Lung (tissue), 12 donors: Measurements from ENCODE around the gene DLGAP4. TPM values are rescaled to one million over a fixed set of nuclear protein-coding genes. Genes with fewer than 3 reads are reported as not detected.
A peak's percentile ranks its signal among the peaks of the same experiment; 100 is the strongest.

Experiments used
- ATAC-seq: fragments of 200-7000 bp; cut with Tn5 transposase; one replicate; pipeline ENCODE4 v1.9.1; 2020; ENCODE audit warnings: moderate number of reproducible peaks; ENCODE audit not compliant: insufficient read depth, low FRiP score
- DNase-seq, 3 donors: peaks; one replicate each; pipeline ENCODE4 v3.0.0-alpha.2; 2013 to 2017
- H3K27ac ChIP-seq, 2 donors: one replicate each; pipeline ENCODE4 v1.5.1; 2013; ENCODE audit warnings: mild to moderate bottlenecking in 2 of 2, moderate library complexity in 2 of 2, control low read depth in 1 of 2, inconsistent platforms in 1 of 2, low read depth in 1 of 2, low read length in 1 of 2
- H3K27me3 ChIP-seq, 3 donors: one replicate each; pipeline ENCODE4 v1.5.1; 2013; ENCODE audit warnings: low read length in 2 of 3; ENCODE audit not compliant: control insufficient read depth in 3 of 3, insufficient read depth in 3 of 3
- H3K36me3 ChIP-seq, 4 donors: one replicate each; pipeline ENCODE4 v1.5.1; 2013; ENCODE audit warnings: low read length in 4 of 4, mild to moderate bottlenecking in 1 of 4, moderate library complexity in 1 of 4; ENCODE audit not compliant: control insufficient read depth in 4 of 4, insufficient read depth in 4 of 4
- H3K4me1 ChIP-seq, 5 donors: one replicate each; pipeline ENCODE4 v1.5.1; 2013; ENCODE audit warnings: low read length in 5 of 5, mild to moderate bottlenecking in 2 of 5, moderate library complexity in 1 of 5; ENCODE audit not compliant: control insufficient read depth in 5 of 5, insufficient read depth in 5 of 5
- H3K4me3 ChIP-seq: one replicate; pipeline ENCODE4 v1.5.1; 2013; ENCODE audit warnings: mild to moderate bottlenecking, control low read depth, moderate library complexity
- H3K9ac ChIP-seq, 2 donors: one replicate each; pipeline ENCODE4 v1.5.1; 2013; ENCODE audit warnings: low read length in 2 of 2, control low read depth in 1 of 2; ENCODE audit not compliant: insufficient read depth in 1 of 2
- H3K9me3 ChIP-seq, 4 donors: one replicate each; pipeline ENCODE4 v1.5.1; 2013; ENCODE audit warnings: low read length in 3 of 4, mild to moderate bottlenecking in 1 of 4, moderate library complexity in 1 of 4; ENCODE audit not compliant: control insufficient read depth in 4 of 4, insufficient read depth in 3 of 4
- WGBS, 2 donors: extraction: QIAGEN DNeasy Blood & Tissue Kit; methylation state at CpG; one replicate each; pipeline ENCODE4 v1.1.7; 2013; 5-methylcytosine and 5-hydroxymethylcytosine counted together
- polyA plus RNA-seq, 2 donors: library from polyadenylated mRNA; stranded (reverse); fragments of 200-250 nt; gene quantifications; one replicate each; pipeline ENCODE4 v1.2.1, GENCODE V29; 2013
- total RNA-seq, 2 donors: library from RNA; depleted of rRNA in 1 of 2; stranded (reverse); fragments of >200 nt in 1 of 2; gene quantifications; one replicate each; pipeline ENCODE4 v1.2.1, GENCODE V29; 2014 to 2021
- TF ChIP-seq, protein P1 (sequence below): IDR thresholded peaks from 2 replicates; pipeline ENCODE4 v1.5.1; 2012; ENCODE audit warnings: mild to moderate bottlenecking; ENCODE audit errors: control extremely low read depth, extremely low read depth
- donor health status: control.
- donor health status: control.
- donor health status: Bipolar disorder and iron deficiency.
- donor health status: healthy.
- donor health status: DM: yes; HTN: yes; CAD: no.

DLGAP4 gene
- total and polyA plus RNA-seq, 4 donors: 34.6 to 67.6 (median 35.8) TPM

DNA sequence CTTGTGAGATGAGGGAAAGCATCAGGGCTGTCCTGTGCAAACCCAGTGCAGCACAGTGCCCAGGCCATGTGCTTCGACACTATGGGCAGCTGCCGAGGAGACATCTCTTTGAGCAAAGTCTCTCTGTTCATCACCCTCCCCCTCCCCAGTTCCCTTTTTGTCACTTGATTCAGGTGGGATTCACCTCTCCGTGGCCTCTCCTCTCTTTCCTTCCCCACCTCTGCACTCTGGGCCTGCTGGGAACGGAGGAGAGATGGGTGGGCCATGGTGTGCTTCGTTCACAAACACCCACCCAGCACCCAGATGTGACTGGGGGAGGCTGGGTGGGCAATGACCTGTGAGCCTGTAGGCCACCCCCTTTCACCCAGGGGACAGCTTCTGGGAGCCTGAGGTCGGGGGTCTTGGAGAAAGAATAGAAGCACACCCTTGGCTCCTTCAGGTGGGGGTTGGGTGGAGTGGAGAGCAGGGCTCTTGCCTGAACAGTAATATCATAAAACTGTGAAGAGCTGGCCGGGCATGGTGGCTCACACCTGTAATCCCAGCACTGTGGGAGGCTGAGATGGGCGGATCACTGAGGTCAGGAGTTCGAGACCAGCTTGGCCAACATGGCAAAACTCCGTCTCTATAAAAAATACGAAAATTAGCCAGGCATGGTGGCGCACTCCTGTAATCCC lies 33.5 kb upstream of the DLGAP4 start:
- no peak overlapping the region for H3K9ac ChIP-seq
- 86 to 93% methylated on average over 12 of the region's 12 CpGs for WGBS, 2 donors
- DNase-seq (no peak), ATAC-seq (no peak)
- no peaks in the 10 kb centered on the region for H3K36me3 ChIP-seq
- TF ChIP-seq, protein P1, sequence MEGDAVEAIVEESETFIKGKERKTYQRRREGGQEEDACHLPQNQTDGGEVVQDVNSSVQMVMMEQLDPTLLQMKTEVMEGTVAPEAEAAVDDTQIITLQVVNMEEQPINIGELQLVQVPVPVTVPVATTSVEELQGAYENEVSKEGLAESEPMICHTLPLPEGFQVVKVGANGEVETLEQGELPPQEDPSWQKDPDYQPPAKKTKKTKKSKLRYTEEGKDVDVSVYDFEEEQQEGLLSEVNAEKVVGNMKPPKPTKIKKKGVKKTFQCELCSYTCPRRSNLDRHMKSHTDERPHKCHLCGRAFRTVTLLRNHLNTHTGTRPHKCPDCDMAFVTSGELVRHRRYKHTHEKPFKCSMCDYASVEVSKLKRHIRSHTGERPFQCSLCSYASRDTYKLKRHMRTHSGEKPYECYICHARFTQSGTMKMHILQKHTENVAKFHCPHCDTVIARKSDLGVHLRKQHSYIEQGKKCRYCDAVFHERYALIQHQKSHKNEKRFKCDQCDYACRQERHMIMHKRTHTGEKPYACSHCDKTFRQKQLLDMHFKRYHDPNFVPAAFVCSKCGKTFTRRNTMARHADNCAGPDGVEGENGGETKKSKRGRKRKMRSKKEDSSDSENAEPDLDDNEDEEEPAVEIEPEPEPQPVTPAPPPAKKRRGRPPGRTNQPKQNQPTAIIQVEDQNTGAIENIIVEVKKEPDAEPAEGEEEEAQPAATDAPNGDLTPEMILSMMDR: no peak
- no peaks in the 10 kb centered on the region for H3K4me1 ChIP-seq
- H3K4me3 ChIP-seq: no peak overlapping the region
- no peaks in the 10 kb centered on the region for H3K9me3 ChIP-seq
- no peaks in the 10 kb centered on the region for H3K27me3 ChIP-seq
- H3K27ac ChIP-seq: no peak overlapping the region

GRCh38 chr20:36273414-36274180 lies 32.5 kb upstream of the DLGAP4 start:
- TF ChIP-seq, protein P1: no peak
- DNase-seq: peak in 1 of 3 donors; percentile 7

DNA sequence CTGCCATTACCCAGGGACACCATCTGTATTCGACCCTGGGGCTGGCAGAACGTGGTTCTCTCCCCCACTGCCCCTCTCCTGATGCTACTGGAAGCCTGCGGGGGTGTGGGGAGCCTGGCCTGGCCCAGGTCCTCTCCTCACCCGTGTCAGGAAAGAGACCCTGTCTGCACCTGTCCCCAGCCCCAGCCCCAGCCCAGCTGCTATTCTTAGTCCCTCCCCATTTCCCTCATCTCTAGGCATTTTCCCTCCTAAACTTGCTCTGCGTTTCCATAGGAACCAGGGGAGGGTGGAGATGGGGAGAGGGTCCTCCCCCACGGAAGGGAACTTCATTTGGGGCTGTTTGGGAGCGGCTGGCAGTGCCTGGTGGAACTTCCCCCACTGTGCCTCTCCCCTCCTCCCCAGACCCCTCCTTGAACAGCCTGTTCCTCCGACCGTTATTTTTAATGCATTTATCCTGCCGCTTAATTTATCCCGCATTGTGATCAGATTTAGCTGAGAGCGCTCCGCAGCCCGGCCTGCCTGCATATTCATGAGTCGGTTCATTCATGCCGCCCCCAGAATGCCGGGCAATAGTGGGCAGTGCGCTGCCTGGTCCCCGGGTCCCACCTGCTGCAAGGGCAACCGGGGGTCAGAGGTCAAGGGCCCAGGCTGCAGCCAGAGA lies 31.8 kb upstream of the DLGAP4 start:
- TF ChIP-seq, protein P1: no peak
- Histone ChIP-seq H3K36me3 (no peaks in the 10 kb centered on the region), H3K27ac (no peak overlapping the region), H3K4me1 (no peaks in the 10 kb centered on the region), H3K4me3 (no peak overlapping the region), H3K9me3 (no peaks in the 10 kb centered on the region), H3K27me3 (no peaks in the 10 kb centered on the region), H3K9ac (no peak overlapping the region)
- whole genome bisulfite sequencing, 2 donors: 52 to 56% methylated on average over 19 to 20 of the region's 20 CpGs
- ATAC-seq: no peak
- no peak for DNase-seq

More at GRCh38 chr20:36273414-36274180, 32.5 kb upstream of the DLGAP4 start:
- Histone ChIP-seq H3K4me1 (no peaks in the 10 kb centered on the region), H3K27me3 (no peaks in the 10 kb centered on the region), H3K27ac (no peak overlapping the region), H3K9ac (no peak overlapping the region), H3K4me3 (no peak overlapping the region), H3K9me3 (no peaks in the 10 kb centered on the region), H3K36me3 (no peaks in the 10 kb centered on the region)
- no peak for ATAC-seq
- 72 to 85% methylated on average over 12 of the region's 12 CpGs for WGBS, 2 donors
